ENCODE results near the gene DCC.

Gene DCC

DNA sequence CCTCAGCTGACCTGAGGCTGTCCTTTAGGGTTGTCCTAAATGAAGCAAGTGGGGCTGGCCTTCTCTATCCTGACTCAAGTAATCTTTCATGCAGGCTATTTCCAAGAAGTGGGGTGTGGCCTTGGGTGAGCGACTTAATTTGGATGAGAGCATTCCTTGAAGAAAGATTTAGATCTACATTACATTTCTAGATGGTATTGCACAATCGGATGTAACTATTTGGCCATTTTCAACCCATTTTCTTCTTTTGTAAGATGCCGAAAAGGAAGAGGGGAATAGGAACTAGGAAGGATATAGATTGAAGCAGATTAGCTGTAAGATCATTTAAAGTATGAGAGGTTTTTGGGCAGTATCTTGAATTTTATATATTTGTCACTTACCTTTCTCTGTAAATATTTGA lies 1138.2 kb downstream of the DCC start:
- no peaks in the 10 kb centered on the region for H4K20me1 ChIP-seq (ENCODE audit: control insufficient read depth, insufficient read depth, low read depth, low read length)
- no peaks in the 10 kb centered on the region for H3K4me1 ChIP-seq (ENCODE audit: control insufficient read depth, low read length)
- no peaks in the 10 kb centered on the region for H3K27me3 ChIP-seq (ENCODE audit: control insufficient read depth, low read length)
- TF ChIP-seq EZH2phosphoT487 (IDR thresholded peaks at IDR 0.05; ENCODE audit: borderline replicate concordance, low read length): no peak
- TF ChIP-seq, protein P1, sequence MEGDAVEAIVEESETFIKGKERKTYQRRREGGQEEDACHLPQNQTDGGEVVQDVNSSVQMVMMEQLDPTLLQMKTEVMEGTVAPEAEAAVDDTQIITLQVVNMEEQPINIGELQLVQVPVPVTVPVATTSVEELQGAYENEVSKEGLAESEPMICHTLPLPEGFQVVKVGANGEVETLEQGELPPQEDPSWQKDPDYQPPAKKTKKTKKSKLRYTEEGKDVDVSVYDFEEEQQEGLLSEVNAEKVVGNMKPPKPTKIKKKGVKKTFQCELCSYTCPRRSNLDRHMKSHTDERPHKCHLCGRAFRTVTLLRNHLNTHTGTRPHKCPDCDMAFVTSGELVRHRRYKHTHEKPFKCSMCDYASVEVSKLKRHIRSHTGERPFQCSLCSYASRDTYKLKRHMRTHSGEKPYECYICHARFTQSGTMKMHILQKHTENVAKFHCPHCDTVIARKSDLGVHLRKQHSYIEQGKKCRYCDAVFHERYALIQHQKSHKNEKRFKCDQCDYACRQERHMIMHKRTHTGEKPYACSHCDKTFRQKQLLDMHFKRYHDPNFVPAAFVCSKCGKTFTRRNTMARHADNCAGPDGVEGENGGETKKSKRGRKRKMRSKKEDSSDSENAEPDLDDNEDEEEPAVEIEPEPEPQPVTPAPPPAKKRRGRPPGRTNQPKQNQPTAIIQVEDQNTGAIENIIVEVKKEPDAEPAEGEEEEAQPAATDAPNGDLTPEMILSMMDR (IDR thresholded peaks at IDR 0.05; ENCODE audit: low read depth, low read length, poor library complexity, severe bottlenecking): no peak
- no peak overlapping the region for H3K4me2 ChIP-seq (ENCODE audit: low read length)
- H3K79me2 ChIP-seq (ENCODE audit: control insufficient read depth, low read length): no peaks in the 10 kb centered on the region
- no peaks in the 10 kb centered on the region for H3K9me3 ChIP-seq (ENCODE audit: control insufficient read depth, insufficient read depth, low read length)
- no peak overlapping the region for H3K4me3 ChIP-seq (ENCODE audit: low read length)
- H3K9me2 ChIP-seq (replicated peaks; ENCODE audit: control insufficient read depth, low read length): no peaks in the 10 kb centered on the region
- no peak overlapping the region for H3K27ac ChIP-seq (ENCODE audit: low read depth, low read length)
- H3F3A ChIP-seq (ENCODE audit: control insufficient read depth, insufficient read depth): no peaks in the 10 kb centered on the region
- H3K36me3 ChIP-seq (ENCODE audit: control insufficient read depth, low read length): no peaks in the 10 kb centered on the region

DNA sequence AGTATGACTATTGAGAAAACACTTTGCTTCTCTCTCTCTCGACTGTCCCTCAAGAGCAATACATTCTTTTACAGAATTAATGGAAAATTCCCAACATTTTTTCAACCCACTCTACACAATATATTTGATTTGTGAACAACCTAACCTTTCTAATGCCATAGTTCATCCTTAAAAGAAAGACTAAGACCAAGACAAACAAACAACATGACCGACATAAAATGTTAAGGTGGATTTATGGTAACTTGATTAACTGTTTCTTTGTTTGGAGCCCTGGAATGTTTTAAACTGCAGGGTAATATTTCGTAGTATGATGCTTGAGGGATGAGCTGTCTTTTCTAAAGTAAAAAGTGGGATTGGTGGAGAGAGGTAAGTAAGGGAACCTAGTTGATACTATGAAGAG lies 1146.3 kb downstream of the DCC start:
- no peak overlapping the region for H3K4me2 ChIP-seq (ENCODE audit: low read length)
- no peaks in the 10 kb centered on the region for H3K27me3 ChIP-seq (ENCODE audit: control insufficient read depth, low read length)
- H3K4me3 ChIP-seq (ENCODE audit: low read length): no peak overlapping the region
- no peaks in the 10 kb centered on the region for H4K20me1 ChIP-seq (ENCODE audit: control insufficient read depth, insufficient read depth, low read depth, low read length)
- no peaks in the 10 kb centered on the region for H3K9me2 ChIP-seq (replicated peaks; ENCODE audit: control insufficient read depth, low read length)
- no peaks in the 10 kb centered on the region for H3K4me1 ChIP-seq (ENCODE audit: control insufficient read depth, low read length)
- no peaks in the 10 kb centered on the region for H3F3A ChIP-seq (ENCODE audit: control insufficient read depth, insufficient read depth)
- H3K27ac ChIP-seq (ENCODE audit: low read depth, low read length): no peak overlapping the region
- no peaks in the 10 kb centered on the region for H3K36me3 ChIP-seq (ENCODE audit: control insufficient read depth, low read length)
- no peaks in the 10 kb centered on the region for H3K79me2 ChIP-seq (ENCODE audit: control insufficient read depth, low read length)
- no peaks in the 10 kb centered on the region for H3K9me3 ChIP-seq (ENCODE audit: control insufficient read depth, insufficient read depth, low read length)
- no peak for TF ChIP-seq EZH2phosphoT487 (IDR thresholded peaks at IDR 0.05; ENCODE audit: borderline replicate concordance, low read length)
- TF ChIP-seq, protein P1 (IDR thresholded peaks at IDR 0.05; ENCODE audit: low read depth, low read length, poor library complexity, severe bottlenecking): no peak

DNA sequence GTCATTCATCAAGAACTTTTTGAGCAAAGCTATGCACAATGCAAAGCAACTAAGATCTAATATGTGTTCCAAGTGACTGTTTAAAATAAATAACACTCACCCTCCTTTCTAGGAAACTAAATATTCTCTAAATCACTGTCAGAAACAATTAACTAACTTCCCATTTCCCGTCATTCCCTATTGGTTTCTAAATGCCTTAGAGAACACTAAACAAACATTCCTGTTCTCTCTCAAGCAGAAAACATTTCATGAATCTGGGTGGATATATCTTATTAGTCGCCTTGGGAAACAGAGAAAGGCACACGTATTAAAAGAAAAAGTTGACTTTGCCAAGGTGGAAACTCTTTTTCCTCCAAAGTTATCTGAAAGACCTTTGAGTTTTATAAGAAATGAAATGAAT lies 1149.3 kb downstream of the DCC start:
- Histone ChIP-seq H3K36me3 (ENCODE audit: control insufficient read depth, low read length) (no peaks in the 10 kb centered on the region), H3K4me1 (ENCODE audit: control insufficient read depth, low read length) (no peaks in the 10 kb centered on the region), H3K9me3 (ENCODE audit: control insufficient read depth, insufficient read depth, low read length) (no peaks in the 10 kb centered on the region), H4K20me1 (ENCODE audit: control insufficient read depth, insufficient read depth, low read depth, low read length) (no peaks in the 10 kb centered on the region), H3K9me2 (replicated peaks; ENCODE audit: control insufficient read depth, low read length) (no peaks in the 10 kb centered on the region), H3K4me3 (ENCODE audit: low read length) (no peak overlapping the region), H3K79me2 (ENCODE audit: control insufficient read depth, low read length) (no peaks in the 10 kb centered on the region), H3F3A (ENCODE audit: control insufficient read depth, insufficient read depth) (no peaks in the 10 kb centered on the region), H3K27ac (ENCODE audit: low read depth, low read length) (no peak overlapping the region), H3K4me2 (ENCODE audit: low read length) (no peak overlapping the region), H3K27me3 (ENCODE audit: control insufficient read depth, low read length) (no peaks in the 10 kb centered on the region)
- TF ChIP-seq EZH2phosphoT487 (IDR thresholded peaks at IDR 0.05; ENCODE audit: borderline replicate concordance, low read length): no peak
- TF ChIP-seq, protein P1 (IDR thresholded peaks at IDR 0.05; ENCODE audit: low read depth, low read length, poor library complexity, severe bottlenecking): no peak

DNA sequence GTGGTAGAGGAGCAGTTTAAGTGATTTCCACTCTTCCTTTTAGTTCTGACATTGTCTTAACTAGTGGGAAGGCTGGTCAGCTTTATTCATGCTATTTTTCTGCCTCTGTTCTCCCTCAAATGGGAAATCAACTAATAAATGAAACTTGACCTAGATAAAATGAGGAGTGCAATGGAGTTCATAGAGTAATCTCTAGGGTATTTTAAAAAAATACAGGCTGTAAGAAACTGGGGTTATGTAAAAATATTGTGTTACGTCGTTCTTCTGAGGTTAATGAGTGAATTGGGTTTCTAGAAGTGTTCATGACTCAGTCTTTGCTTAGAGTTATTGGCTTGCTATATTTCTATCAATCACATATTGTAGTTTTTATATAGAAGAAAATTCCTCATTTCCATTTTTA lies 1150.0 kb downstream of the DCC start:
- no peak overlapping the region for H3K27ac ChIP-seq (ENCODE audit: low read depth, low read length)
- no peaks in the 10 kb centered on the region for H3K4me1 ChIP-seq (ENCODE audit: control insufficient read depth, low read length)
- H3K27me3 ChIP-seq (ENCODE audit: control insufficient read depth, low read length): no peaks in the 10 kb centered on the region
- H3F3A ChIP-seq (ENCODE audit: control insufficient read depth, insufficient read depth): no peaks in the 10 kb centered on the region
- H3K4me3 ChIP-seq (ENCODE audit: low read length): no peak overlapping the region
- no peak for TF ChIP-seq EZH2phosphoT487 (IDR thresholded peaks at IDR 0.05; ENCODE audit: borderline replicate concordance, low read length)
- TF ChIP-seq, protein P1 (IDR thresholded peaks at IDR 0.05; ENCODE audit: low read depth, low read length, poor library complexity, severe bottlenecking): no peak
- no peaks in the 10 kb centered on the region for H3K9me3 ChIP-seq (ENCODE audit: control insufficient read depth, insufficient read depth, low read length)
- H3K4me2 ChIP-seq (ENCODE audit: low read length): no peak overlapping the region
- H3K79me2 ChIP-seq (ENCODE audit: control insufficient read depth, low read length): no peaks in the 10 kb centered on the region
- H3K36me3 ChIP-seq (ENCODE audit: control insufficient read depth, low read length): no peaks in the 10 kb centered on the region
- H3K9me2 ChIP-seq (replicated peaks; ENCODE audit: control insufficient read depth, low read length): no peaks in the 10 kb centered on the region
- no peaks in the 10 kb centered on the region for H4K20me1 ChIP-seq (ENCODE audit: control insufficient read depth, insufficient read depth, low read depth, low read length)
